Fibroblast of skin of abdomen (primary cell): ENCODE results near the gene UQCR11.

Experiments used
- DNase-seq: peaks from one replicate; pipeline ENCODE4 v3.0.0-alpha.2; 2013

UQCR11 gene

GRCh38 chr19:1615156-1615765 is 10.0 kb upstream of the UQCR11 start:
- no peak for DNase-seq

- no peak for DNase-seq
Observed at GRCh38 chr19:1613808-1614570, 8.7 kb upstream of the UQCR11 start.

- DNase-seq: no peak
Observed at GRCh38 chr19:1613146-1613545, 7.9 kb upstream of the UQCR11 start.

GRCh38 chr19:1612114-1613086 is 7.1 kb upstream of the UQCR11 start:
- no peak for DNase-seq

- DNase-seq: no peak
Observed at GRCh38 chr19:1611353-1611752, 6.1 kb upstream of the UQCR11 start.

GRCh38 chr19:1610579-1610978 is 5.3 kb upstream of the UQCR11 start:
- DNase-seq: no peak

GRCh38 chr19:1609680-1610474 is 4.6 kb upstream of the UQCR11 start:
- DNase-seq: no peak

GRCh38 chr19:1609103-1609396 is 3.8 kb upstream of the UQCR11 start:
- DNase-seq: no peak

- DNase-seq: no peak
Observed at GRCh38 chr19:1608359-1609102, 3.3 kb upstream of the UQCR11 start.

GRCh38 chr19:1606138-1606651 is 933 bp upstream of the UQCR11 start:
- DNase-seq: no peak

GRCh38 chr19:1602091-1602707 is 3.1 kb downstream of the UQCR11 start:
- DNase-seq: no peak

GRCh38 chr19:1601613-1602064 is 3.6 kb downstream of the UQCR11 start:
- DNase-seq: no peak

GRCh38 chr19:1599460-1599846 is 5.8 kb downstream of the UQCR11 start:
- DNase-seq: no peak

GRCh38 chr19:1598777-1599459 is 6.3 kb downstream of the UQCR11 start:
- no peak for DNase-seq

- DNase-seq: no peak
Observed at GRCh38 chr19:1593501-1593772, 11.8 kb downstream of the UQCR11 start.

GRCh38 chr19:1592755-1593500 is 12.3 kb downstream of the UQCR11 start, which contains the start of gene MBD3:
TSS of gene MBD3 (minus strand) at chr19:1592865. CDS start at chr19:1592631, 234 bp downstream.
- peak; percentile 92 for DNase-seq

- peak; percentile 91 for DNase-seq
Observed at GRCh38 chr19:1592024-1592754, 13.1 kb downstream of the UQCR11 start.

GRCh38 chr19:1591421-1592023 is 13.7 kb downstream of the UQCR11 start:
- no peak for DNase-seq
